OCI-LY1 (cell line): Measurements from ENCODE around the gene TMEM63B.

ENCODE experiments used
- H2AFZ ChIP-seq: fragments of 200-600 bp; sonication (generic), shearing (Covaris generic); 2 replicates; pipeline ENCODE4 v1.6.0; 2014; ENCODE audit warnings: antibody characterized with exemption, mild to moderate bottlenecking, low read length
- H3F3A ChIP-seq: fragments of 200-600 bp; sonication (generic), shearing (Covaris generic); 2 replicates; pipeline ENCODE4 v1.6.0; 2014; ENCODE audit warnings: mild to moderate bottlenecking, antibody characterized with exemption, low read length, moderate library complexity; ENCODE audit not compliant: insufficient read depth
- H3K27ac ChIP-seq: fragments of 200-600 bp; sonication (generic); 2 replicates; pipeline ENCODE4 v1.5.1; 2014; ENCODE audit warnings: low read length, mixed run types, mild to moderate bottlenecking, low read depth; ENCODE audit not compliant: poor library complexity, severe bottlenecking
- H3K27me3 ChIP-seq: fragments of 200-600 bp; sonication (generic); 2 replicates; pipeline ENCODE4 v1.6.0; 2014; ENCODE audit warnings: antibody characterized with exemption, mild to moderate bottlenecking, low read length, moderate library complexity; ENCODE audit not compliant: insufficient read depth
- H3K36me3 ChIP-seq: fragments of 200-600 bp; sonication (generic); 2 replicates; pipeline ENCODE4 v1.6.1; 2014; ENCODE audit warnings: mild to moderate bottlenecking, antibody characterized with exemption, low read length, moderate library complexity, mixed read lengths; ENCODE audit not compliant: insufficient read depth
- H3K4me1 ChIP-seq: fragments of 200-600 bp; sonication (generic); 2 replicates; pipeline ENCODE4 v1.5.1; 2014; ENCODE audit warnings: mild to moderate bottlenecking, low read length, moderate library complexity; ENCODE audit not compliant: insufficient read depth, severe bottlenecking
- H3K4me2 ChIP-seq: fragments of 200-600 bp; sonication (generic), shearing (Covaris generic); 2 replicates; pipeline ENCODE4 v1.6.1; 2014; ENCODE audit warnings: low read length
- H3K4me3 ChIP-seq: fragments of 200-600 bp; sonication (generic); 2 replicates; pipeline ENCODE4 v1.5.1; 2014; ENCODE audit warnings: low read length, low read depth, mild to moderate bottlenecking, mixed read lengths; ENCODE audit not compliant: poor library complexity, severe bottlenecking
- H3K79me2 ChIP-seq: fragments of 200-600 bp; shearing (Covaris generic); 2 replicates; pipeline ENCODE4 v1.6.1; 2016; ENCODE audit warnings: mixed run types, low read length, mixed read lengths; ENCODE audit not compliant: insufficient read depth
- H3K9ac ChIP-seq: fragments of 200-600 bp; sonication (generic), shearing (Covaris generic); 2 replicates; pipeline ENCODE4 v1.6.1; 2014; ENCODE audit warnings: mild to moderate bottlenecking, low read length, mixed read lengths
- H3K9me2 ChIP-seq: fragments of 200-600 bp; sonication (generic), shearing (Covaris generic); 2 replicates; pipeline ENCODE4 v1.6.1; 2014; ENCODE audit warnings: low read depth, mild to moderate bottlenecking, low read length, mixed read lengths
- H3K9me3 ChIP-seq: fragments of 200-600 bp; shearing (Covaris generic); 2 replicates; pipeline ENCODE4 v1.6.1; 2014; ENCODE audit warnings: low read length, mixed read lengths
- H4K20me1 ChIP-seq: fragments of 200-600 bp; sonication (generic), shearing (Covaris generic); 2 replicates; pipeline ENCODE4 v1.6.0; 2016; ENCODE audit warnings: mild to moderate bottlenecking, low read length; ENCODE audit not compliant: insufficient read depth
- EZH2 ChIP-seq: fragments of 200-600 bp; sonication (generic), shearing (Covaris generic); IDR thresholded peaks from 2 replicates; pipeline ENCODE4 v1.8.0; 2017; ENCODE audit warnings: borderline replicate concordance, mixed run types, mild to moderate bottlenecking, antibody characterized with exemption, low read length, moderate library complexity, mixed read lengths
- TF ChIP-seq, protein P1 (sequence below): fragments of 200-600 bp; sonication (generic), shearing (Covaris generic); IDR thresholded peaks from 2 replicates; pipeline ENCODE4 v1.5.1; 2017; ENCODE audit warnings: mild to moderate bottlenecking, antibody characterized with exemption, low read length, moderate library complexity, mixed read lengths

The TMEM63B gene

DNA sequence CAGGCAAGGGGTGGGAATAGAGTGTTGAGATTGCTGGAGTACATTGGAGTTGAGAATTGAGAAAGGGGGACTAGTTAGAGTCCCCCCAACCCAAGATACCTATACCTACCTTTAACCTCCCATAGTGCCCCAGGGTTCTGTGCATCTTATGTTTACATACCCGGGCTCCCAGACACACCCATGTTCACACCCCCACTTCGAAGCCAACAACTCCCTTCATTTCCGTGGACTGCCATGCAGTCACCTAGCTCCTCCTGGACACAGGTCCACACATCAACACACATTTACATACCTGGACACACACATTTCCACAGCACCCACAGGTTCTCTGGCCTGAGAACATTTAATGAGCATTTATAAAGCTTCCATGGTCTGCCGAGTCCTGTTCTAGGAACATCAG lies 5.1 kb downstream of the TMEM63B start:
- peaks cover 16% of the 10 kb centered on the region for H3K4me1 ChIP-seq
- H3K4me3 ChIP-seq: no peak overlapping the region
- no peak overlapping the region for H3K4me2 ChIP-seq
- H2AFZ ChIP-seq: no peak overlapping the region
- H3K9me2 ChIP-seq: no peaks in the 10 kb centered on the region
- H3K9me3 ChIP-seq: no peaks in the 10 kb centered on the region
- H3K27me3 ChIP-seq: no peaks in the 10 kb centered on the region
- TF ChIP-seq, protein P1, sequence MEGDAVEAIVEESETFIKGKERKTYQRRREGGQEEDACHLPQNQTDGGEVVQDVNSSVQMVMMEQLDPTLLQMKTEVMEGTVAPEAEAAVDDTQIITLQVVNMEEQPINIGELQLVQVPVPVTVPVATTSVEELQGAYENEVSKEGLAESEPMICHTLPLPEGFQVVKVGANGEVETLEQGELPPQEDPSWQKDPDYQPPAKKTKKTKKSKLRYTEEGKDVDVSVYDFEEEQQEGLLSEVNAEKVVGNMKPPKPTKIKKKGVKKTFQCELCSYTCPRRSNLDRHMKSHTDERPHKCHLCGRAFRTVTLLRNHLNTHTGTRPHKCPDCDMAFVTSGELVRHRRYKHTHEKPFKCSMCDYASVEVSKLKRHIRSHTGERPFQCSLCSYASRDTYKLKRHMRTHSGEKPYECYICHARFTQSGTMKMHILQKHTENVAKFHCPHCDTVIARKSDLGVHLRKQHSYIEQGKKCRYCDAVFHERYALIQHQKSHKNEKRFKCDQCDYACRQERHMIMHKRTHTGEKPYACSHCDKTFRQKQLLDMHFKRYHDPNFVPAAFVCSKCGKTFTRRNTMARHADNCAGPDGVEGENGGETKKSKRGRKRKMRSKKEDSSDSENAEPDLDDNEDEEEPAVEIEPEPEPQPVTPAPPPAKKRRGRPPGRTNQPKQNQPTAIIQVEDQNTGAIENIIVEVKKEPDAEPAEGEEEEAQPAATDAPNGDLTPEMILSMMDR: no peak
- TF ChIP-seq EZH2: no peak
- H3K27ac ChIP-seq: no peak overlapping the region
- H3F3A ChIP-seq: no peaks in the 10 kb centered on the region
- no peaks in the 10 kb centered on the region for H3K36me3 ChIP-seq
- no peaks in the 10 kb centered on the region for H3K79me2 ChIP-seq
- no peaks in the 10 kb centered on the region for H4K20me1 ChIP-seq
- H3K9ac ChIP-seq: no peak overlapping the region

DNA sequence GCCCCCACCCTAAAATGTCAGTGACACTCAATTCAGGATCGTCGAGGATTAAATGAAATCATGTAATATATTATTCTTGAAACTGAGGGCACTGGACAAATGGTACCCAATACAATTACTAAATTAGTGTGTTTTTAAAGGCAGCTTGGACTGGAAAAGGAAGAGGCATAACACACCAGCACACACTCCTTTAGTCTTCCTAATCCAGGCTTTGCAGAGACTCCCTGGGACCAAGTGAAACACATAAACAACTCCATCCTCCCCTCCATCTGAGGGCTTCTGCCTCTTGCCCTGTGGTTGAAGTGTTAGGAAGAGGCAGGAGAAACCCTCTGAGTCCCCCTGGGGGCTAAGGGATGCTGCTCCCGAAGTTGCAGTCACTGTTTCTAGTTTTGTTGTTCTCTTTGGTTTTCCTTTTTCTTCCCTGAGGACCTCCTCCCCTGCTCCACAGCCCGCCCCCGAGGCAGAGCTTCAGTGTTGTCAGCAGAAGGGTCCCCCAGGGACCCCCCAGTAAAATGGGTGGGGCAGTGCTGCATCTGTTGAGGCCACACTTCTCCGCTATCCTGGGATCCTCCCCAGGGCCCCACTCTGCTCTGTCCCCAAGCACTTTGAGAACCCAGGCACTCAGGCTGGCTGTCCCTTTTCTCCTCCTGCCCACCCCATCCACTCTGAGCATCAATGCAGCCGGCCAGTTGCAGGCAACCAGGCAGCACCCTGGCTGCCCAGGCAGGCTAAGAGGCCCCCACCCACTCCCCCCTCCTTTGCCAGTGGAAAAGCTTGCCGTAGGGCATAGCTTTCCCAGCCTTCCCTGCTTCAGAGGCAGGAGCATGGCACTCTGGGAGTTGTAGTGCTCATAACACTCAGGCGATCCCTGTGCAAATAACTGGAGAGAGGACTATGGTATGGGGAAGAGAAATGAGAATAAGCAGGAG lies 5.9 kb downstream of the TMEM63B start:
- Histone ChIP-seq H3K9me3 (no peaks in the 10 kb centered on the region), H3K79me2 (no peaks in the 10 kb centered on the region), H4K20me1 (no peaks in the 10 kb centered on the region), H3K4me1 (peaks cover 9% of the 10 kb centered on the region), H3F3A (no peaks in the 10 kb centered on the region), H3K27me3 (no peaks in the 10 kb centered on the region), H3K27ac (no peak overlapping the region), H3K9ac (no peak overlapping the region), H2AFZ (no peak overlapping the region), H3K9me2 (no peaks in the 10 kb centered on the region), H3K4me3 (no peak overlapping the region), H3K36me3 (no peaks in the 10 kb centered on the region), H3K4me2 (no peak overlapping the region; the same call in 1 of the 2 replicates)
- TF ChIP-seq, protein P1: no peak
- no peak for TF ChIP-seq EZH2

DNA sequence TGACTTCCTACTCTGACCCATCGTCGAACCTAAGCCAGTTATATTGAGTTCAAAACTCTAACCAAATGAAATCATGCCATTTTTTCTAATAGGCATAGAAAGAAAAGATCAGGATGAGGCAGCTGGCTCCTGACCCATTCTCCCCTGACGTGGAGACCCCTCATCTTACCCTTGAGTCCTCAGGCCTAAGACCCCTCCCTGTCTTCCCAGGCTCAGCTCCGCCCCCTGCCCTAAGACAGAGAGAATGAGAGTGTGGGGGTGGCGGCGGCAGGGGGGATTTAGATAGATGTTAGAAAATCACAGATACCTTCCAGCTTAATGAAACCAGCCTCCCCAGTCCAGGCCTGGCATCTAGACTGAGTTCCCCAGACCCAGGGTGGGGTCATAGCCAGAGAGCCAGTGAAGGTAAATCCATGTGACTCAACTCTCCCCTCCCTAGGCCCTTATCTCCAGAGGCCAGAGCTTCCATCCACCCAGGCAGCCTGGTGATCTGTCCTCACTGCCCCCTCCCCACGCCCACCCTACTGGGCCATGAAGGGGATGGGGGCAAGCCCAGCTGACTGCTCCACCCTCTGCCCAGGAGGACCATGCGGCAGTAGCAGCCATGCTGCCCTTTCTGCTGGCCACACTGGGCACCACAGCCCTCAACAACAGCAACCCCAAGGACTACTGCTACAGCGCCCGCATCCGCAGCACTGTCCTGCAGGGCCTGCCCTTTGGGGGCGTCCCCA lies 6.8 kb downstream of the TMEM63B start:
- no peak overlapping the region for H3K9ac ChIP-seq
- H3K4me3 ChIP-seq: no peak overlapping the region
- H3K4me2 ChIP-seq: no peak overlapping the region; the same call in 1 of the 2 replicates
- H3K9me2 ChIP-seq: no peaks in the 10 kb centered on the region
- no peaks in the 10 kb centered on the region for H3K36me3 ChIP-seq
- no peaks in the 10 kb centered on the region for H3K27me3 ChIP-seq
- no peaks in the 10 kb centered on the region for H3K79me2 ChIP-seq
- H2AFZ ChIP-seq: no peak overlapping the region
- H3K27ac ChIP-seq: no peak overlapping the region
- no peaks in the 10 kb centered on the region for H4K20me1 ChIP-seq
- TF ChIP-seq EZH2: no peak
- TF ChIP-seq, protein P1: no peak
- H3F3A ChIP-seq: no peaks in the 10 kb centered on the region
- H3K4me1 ChIP-seq: peaks cover 5% of the 10 kb centered on the region
- no peaks in the 10 kb centered on the region for H3K9me3 ChIP-seq
